ENCODE measurements around the gene NOVA1.

The NOVA1 gene

DNA sequence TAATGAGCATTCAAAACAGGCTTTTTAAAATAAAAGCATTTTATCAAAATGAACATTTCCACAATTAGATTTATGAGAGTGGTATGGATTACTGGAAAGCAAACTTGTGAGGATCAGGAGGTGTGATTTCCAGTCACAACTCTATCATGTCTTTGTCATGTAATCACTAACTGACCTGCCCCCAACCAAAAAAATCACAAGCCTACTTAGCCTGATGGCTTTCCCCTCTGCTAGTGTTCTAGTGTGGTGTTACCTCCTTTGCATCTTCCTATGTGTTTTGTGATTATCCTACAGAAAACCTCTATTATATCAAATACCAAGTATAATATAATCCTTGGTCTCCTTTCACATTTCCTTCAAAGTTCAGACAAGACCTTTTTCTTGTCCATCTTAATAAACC is 168.6 kb downstream of the NOVA1 start:
- no peak for DNase-seq

DNA sequence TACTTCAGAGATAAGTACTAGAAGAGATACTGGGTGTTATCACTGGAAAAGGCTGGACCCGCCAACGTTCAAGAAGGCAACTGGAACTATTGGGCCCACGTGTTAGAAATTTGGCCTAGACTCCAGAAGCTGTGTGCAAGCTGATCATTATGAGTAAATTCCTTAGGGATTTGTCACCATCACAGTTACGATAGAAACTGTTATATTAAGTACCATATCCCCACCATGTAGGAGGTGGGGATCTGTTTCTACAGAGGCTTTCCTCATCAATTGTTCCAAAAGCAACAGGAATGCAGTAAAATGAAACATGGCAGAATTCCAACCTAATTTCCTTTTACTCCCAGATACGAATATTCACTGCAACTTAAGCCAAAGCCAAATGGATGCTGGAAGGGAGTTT is 170.7 kb downstream of the NOVA1 start:
- no peak for DNase-seq

- no peak for DNase-seq
Measured at GRCh38 chr14:26424537-26424936, 173.3 kb downstream of the NOVA1 start.

DNA sequence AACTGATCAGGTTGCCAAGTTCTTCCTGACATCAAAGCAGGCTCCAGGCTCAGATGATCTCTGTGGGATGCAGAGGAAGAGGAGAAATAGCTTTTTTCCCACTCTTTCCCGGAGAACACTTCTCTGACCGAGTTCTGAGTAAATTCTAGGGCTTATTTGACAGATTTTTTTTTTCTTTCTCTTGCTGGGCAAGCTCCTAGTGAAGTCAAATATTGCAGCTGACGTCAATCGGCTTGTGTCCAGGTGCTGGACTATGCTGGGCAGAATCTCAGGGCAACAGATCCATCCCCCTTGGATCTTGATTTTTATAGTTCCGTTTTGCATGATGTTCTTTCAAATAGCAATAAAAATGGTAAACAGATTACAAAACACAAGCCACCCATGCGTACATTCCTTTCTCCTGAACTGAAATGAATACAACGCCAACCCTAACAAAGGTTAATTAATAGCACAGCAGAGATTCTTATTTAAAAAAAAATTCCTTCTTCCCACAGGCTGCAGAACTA is 182.2 kb downstream of the NOVA1 start:
- no peak for DNase-seq

DNA sequence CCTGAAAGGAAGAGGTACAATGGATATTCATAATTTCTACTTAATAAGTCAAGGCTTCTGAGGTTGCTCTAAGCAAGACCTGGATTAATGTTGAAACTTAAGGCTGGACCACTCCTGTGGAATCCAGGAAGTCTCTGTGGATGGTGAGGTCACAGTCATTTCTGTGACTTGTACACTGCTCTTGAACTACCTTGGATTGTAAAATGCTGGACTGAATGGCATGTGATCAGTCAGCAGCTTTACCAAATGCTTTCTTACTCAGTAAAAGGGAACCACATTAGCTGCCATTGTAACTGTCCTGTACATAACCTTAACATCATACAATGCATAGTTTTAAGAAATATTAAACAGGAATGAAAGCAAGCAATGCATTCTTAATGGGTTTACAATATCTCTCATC is 182.9 kb downstream of the NOVA1 start:
- no peak for DNase-seq

GRCh38 chr14:26414103-26414502 is 183.7 kb downstream of the NOVA1 start:
- DNase-seq: no peak

- DNase-seq: no peak
Measured at GRCh38 chr14:26412421-26412820, 185.4 kb downstream of the NOVA1 start.

GRCh38 chr14:26410189-26410685 is 187.6 kb downstream of the NOVA1 start:
- DNase-seq: no peak

- DNase-seq: no peak
Measured at GRCh38 chr14:26404927-26405326, 192.9 kb downstream of the NOVA1 start.

DNA sequence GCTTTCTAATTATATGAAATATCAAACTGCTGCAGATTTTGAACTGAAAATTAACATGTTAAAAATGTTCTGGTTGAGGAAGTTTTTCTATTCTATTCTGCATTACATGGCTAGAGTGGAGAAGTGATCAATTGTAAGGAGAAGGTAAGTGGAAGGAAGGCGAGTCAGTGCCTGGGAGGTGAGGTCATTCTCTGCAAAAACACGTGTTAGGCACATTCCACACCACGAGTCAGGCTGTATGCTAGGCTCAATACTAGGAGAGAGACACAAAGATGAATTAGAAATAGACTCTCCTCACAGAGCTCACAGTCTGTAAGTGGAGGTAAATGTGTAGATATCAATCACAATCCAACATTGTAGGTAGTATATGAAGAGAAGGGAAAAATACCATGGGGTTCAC is 194.1 kb downstream of the NOVA1 start:
- DNase-seq: no peak

DNA sequence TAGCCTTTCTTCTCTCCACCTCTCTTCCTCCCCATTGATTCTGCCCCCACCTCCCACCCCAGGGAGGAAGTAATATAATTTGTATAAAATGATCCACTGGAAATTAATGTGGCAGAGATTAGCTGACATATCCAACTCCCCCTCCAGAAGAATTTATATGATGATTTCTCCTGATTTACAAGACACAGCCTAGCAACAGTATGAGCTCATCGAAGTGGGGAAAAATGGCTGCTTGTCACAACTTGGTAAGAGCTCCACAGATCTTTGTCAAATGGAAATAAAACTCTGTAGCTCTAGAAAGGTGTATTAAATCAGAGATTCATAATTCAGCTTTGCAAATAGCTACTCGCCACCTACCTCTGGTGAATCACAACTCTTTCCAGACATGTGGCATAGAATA is 195.7 kb downstream of the NOVA1 start:
- DNase-seq: no peak

DNA sequence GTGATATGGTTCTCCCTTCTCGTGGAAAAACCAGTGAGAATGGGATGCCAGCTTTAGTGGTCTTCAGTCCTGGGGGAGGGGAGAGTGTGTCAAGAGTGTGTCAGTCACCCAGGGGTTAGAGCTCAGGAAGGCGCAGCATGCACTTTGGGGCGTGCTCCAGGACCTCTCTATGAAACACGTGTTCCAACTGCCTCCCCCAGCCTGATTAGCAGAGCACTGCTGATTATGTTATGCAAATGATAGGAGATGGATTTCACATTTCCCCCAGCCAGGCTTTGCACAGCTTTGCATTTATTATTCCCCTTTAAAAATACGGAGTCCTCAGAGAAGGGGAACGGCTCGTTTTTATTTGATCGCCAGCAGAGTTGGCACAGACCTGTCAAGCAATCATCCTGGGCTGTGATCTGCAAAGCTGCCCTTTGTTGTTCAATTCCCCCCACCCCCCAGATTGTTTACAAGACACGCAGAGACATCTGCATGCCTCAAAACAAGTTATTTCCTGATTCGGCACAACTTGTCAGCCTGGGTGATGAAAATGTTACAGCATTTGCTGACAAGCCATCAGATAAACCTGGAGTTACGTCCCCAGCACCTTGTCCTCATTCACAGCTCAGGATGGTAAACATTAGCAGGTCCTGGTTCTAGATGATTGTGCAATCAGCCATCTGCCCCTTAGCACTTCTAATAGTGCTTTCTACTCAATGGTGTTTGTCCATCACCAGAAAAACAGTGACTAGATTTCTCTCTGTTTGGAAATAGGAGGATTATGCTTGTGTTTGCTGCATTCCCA is 196.5 kb downstream of the NOVA1 start:
- DNase-seq: peak; percentile 68

DNA sequence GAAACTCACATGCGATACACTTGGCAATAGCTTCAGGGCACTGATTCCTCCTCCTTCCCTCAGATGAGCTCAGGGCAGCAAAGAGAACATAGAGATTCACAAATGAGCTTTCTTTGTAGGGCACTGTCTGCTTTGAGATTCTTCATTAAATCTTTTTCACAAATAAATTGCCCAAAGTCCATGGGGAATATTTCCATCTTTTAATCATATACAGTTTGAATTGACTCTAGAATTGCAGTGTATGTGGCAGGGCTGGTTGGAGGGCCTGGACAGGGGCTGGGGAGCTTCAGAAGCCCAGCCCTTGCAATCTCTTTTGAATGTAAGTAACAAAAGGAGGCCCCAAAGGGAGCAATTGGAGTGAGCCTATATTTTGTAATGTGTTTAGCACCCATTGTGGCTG is 197.5 kb downstream of the NOVA1 start:
- no peak for DNase-seq

- DNase-seq: no peak
Measured at GRCh38 chr14:26398616-26399015, 199.2 kb downstream of the NOVA1 start.

All from NCI-H345 (cell line).